GM23338 (cell line): Measurements from ENCODE around the gene RGS7.

Source experiments
- CREB1 ChIP-seq: fragments of 250-450 bp; sonication (Bioruptor Pico); IDR thresholded peaks from 2 replicates; pipeline ENCODE4 v1.5.0; 2020; ENCODE audit warnings: low read depth, mild to moderate bottlenecking, moderate library complexity
- EZH2 ChIP-seq: fragments of 200-600 bp; sonication (generic); IDR thresholded peaks from one replicate; pipeline ENCODE4 v1.8.0; 2017; ENCODE audit warnings: antibody characterized with exemption, mild to moderate bottlenecking, low read depth; ENCODE audit not compliant: unreplicated experiment
- EZH2phosphoT487 ChIP-seq: fragments of 200-600 bp; sonication (generic); IDR thresholded peaks from one replicate; pipeline ENCODE4 v1.8.1; 2018; ENCODE audit warnings: antibody characterized with exemption; ENCODE audit not compliant: unreplicated experiment
- JUNB ChIP-seq: IDR thresholded peaks from one replicate; pipeline ENCODE4 v1.6.1; 2016; ENCODE audit warnings: antibody characterized with exemption; ENCODE audit not compliant: unreplicated experiment
- NANOG ChIP-seq: IDR thresholded peaks from 2 replicates; pipeline ENCODE4 v1.6.1; 2016; ENCODE audit warnings: antibody characterized with exemption, borderline replicate concordance
- POLR2AphosphoS5 ChIP-seq: IDR thresholded peaks from 2 replicates; pipeline ENCODE4 v1.6.1; 2016; ENCODE audit warnings: antibody characterized with exemption, low read depth
- TF ChIP-seq, protein P1 (sequence below), 2 experiments: fragments of 200-600 bp in 1 of 2; sonication (generic) in 1 of 2; conservative IDR thresholded peaks; 2 replicates each; pipeline versions ENCODE4 v1.5.1 to v1.6.1; 2016 to 2017; ENCODE audit warnings: antibody characterized with exemption in 2 of 2, low read depth in 2 of 2, mild to moderate bottlenecking in 2 of 2, moderate library complexity in 1 of 2
- TF ChIP-seq, protein P2 (sequence below): IDR thresholded peaks from one replicate; pipeline ENCODE4 v1.6.1; 2018; ENCODE audit warnings: antibody characterized with exemption; ENCODE audit not compliant: unreplicated experiment
- TF ChIP-seq, protein P3 (sequence below): fragments of 250-450 bp; sonication (Bioruptor Pico); IDR thresholded peaks from 2 replicates; pipeline ENCODE4 v1.5.0; 2020; ENCODE audit warnings: mild to moderate bottlenecking, moderate library complexity
- TF ChIP-seq, protein P4 (sequence below): IDR thresholded peaks from 2 replicates; pipeline ENCODE4 v1.6.1; 2016; ENCODE audit warnings: antibody characterized with exemption

DNA sequence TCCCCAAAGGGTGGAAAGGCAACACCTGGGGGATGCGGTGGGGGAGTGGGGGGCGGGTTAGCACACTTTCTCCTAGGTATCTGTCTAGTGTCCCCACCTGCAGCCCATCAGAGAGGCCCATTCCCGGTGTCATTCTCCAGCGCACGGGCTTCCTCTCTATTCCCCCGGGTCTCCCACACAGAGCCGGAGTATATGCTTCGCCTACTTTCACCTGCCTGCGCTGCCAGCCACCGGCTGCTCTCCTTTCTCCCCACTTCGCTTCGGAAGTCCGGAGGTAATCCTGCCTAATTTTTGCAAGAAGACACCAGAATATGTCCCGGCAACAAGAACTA is 852 bp downstream of the RGS7 start:
- TF ChIP-seq, protein P1, sequence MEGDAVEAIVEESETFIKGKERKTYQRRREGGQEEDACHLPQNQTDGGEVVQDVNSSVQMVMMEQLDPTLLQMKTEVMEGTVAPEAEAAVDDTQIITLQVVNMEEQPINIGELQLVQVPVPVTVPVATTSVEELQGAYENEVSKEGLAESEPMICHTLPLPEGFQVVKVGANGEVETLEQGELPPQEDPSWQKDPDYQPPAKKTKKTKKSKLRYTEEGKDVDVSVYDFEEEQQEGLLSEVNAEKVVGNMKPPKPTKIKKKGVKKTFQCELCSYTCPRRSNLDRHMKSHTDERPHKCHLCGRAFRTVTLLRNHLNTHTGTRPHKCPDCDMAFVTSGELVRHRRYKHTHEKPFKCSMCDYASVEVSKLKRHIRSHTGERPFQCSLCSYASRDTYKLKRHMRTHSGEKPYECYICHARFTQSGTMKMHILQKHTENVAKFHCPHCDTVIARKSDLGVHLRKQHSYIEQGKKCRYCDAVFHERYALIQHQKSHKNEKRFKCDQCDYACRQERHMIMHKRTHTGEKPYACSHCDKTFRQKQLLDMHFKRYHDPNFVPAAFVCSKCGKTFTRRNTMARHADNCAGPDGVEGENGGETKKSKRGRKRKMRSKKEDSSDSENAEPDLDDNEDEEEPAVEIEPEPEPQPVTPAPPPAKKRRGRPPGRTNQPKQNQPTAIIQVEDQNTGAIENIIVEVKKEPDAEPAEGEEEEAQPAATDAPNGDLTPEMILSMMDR (conservative IDR thresholded peaks at IDR 0.05; ENCODE audit: low read depth in 2 of 2) = no peak
- TF ChIP-seq EZH2 (no peak), CREB1 (CRISPR knock-in tag) (no peak), POLR2AphosphoS5 (no peak), NANOG (no peak), EZH2phosphoT487 (no peak), JUNB (no peak)
- TF ChIP-seq, protein P2, sequence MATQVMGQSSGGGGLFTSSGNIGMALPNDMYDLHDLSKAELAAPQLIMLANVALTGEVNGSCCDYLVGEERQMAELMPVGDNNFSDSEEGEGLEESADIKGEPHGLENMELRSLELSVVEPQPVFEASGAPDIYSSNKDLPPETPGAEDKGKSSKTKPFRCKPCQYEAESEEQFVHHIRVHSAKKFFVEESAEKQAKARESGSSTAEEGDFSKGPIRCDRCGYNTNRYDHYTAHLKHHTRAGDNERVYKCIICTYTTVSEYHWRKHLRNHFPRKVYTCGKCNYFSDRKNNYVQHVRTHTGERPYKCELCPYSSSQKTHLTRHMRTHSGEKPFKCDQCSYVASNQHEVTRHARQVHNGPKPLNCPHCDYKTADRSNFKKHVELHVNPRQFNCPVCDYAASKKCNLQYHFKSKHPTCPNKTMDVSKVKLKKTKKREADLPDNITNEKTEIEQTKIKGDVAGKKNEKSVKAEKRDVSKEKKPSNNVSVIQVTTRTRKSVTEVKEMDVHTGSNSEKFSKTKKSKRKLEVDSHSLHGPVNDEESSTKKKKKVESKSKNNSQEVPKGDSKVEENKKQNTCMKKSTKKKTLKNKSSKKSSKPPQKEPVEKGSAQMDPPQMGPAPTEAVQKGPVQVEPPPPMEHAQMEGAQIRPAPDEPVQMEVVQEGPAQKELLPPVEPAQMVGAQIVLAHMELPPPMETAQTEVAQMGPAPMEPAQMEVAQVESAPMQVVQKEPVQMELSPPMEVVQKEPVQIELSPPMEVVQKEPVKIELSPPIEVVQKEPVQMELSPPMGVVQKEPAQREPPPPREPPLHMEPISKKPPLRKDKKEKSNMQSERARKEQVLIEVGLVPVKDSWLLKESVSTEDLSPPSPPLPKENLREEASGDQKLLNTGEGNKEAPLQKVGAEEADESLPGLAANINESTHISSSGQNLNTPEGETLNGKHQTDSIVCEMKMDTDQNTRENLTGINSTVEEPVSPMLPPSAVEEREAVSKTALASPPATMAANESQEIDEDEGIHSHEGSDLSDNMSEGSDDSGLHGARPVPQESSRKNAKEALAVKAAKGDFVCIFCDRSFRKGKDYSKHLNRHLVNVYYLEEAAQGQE = no peak
- TF ChIP-seq, protein P3, sequence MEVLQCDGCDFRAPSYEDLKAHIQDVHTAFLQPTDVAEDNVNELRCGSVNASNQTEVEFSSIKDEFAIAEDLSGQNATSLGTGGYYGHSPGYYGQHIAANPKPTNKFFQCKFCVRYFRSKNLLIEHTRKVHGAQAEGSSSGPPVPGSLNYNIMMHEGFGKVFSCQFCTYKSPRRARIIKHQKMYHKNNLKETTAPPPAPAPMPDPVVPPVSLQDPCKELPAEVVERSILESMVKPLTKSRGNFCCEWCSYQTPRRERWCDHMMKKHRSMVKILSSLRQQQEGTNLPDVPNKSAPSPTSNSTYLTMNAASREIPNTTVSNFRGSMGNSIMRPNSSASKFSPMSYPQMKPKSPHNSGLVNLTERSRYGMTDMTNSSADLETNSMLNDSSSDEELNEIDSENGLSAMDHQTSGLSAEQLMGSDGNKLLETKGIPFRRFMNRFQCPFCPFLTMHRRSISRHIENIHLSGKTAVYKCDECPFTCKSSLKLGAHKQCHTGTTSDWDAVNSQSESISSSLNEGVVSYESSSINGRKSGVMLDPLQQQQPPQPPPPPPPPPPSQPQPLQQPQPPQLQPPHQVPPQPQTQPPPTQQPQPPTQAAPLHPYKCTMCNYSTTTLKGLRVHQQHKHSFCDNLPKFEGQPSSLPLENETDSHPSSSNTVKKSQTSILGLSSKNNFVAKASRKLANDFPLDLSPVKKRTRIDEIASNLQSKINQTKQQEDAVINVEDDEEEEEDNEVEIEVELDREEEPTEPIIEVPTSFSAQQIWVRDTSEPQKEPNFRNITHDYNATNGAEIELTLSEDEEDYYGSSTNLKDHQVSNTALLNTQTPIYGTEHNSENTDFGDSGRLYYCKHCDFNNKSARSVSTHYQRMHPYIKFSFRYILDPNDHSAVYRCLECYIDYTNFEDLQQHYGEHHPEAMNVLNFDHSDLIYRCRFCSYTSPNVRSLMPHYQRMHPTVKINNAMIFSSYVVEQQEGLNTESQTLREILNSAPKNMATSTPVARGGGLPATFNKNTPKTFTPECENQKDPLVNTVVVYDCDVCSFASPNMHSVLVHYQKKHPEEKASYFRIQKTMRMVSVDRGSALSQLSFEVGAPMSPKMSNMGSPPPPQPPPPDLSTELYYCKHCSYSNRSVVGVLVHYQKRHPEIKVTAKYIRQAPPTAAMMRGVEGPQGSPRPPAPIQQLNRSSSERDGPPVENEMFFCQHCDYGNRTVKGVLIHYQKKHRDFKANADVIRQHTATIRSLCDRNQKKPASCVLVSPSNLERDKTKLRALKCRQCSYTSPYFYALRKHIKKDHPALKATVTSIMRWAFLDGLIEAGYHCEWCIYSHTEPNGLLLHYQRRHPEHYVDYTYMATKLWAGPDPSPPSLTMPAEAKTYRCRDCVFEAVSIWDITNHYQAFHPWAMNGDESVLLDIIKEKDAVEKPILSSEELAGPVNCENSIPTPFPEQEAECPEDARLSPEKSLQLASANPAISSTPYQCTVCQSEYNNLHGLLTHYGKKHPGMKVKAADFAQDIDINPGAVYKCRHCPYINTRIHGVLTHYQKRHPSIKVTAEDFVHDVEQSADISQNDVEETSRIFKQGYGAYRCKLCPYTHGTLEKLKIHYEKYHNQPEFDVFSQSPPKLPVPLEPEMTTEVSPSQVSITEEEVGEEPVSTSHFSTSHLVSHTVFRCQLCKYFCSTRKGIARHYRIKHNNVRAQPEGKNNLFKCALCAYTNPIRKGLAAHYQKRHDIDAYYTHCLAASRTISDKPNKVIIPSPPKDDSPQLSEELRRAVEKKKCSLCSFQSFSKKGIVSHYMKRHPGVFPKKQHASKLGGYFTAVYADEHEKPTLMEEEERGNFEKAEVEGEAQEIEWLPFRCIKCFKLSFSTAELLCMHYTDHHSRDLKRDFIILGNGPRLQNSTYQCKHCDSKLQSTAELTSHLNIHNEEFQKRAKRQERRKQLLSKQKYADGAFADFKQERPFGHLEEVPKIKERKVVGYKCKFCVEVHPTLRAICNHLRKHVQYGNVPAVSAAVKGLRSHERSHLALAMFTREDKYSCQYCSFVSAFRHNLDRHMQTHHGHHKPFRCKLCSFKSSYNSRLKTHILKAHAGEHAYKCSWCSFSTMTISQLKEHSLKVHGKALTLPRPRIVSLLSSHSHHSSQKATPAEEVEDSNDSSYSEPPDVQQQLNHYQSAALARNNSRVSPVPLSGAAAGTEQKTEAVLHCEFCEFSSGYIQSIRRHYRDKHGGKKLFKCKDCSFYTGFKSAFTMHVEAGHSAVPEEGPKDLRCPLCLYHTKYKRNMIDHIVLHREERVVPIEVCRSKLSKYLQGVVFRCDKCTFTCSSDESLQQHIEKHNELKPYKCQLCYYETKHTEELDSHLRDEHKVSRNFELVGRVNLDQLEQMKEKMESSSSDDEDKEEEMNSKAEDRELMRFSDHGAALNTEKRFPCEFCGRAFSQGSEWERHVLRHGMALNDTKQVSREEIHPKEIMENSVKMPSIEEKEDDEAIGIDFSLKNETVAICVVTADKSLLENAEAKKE (CRISPR knock-in tag) = no peak
- TF ChIP-seq, protein P4, sequence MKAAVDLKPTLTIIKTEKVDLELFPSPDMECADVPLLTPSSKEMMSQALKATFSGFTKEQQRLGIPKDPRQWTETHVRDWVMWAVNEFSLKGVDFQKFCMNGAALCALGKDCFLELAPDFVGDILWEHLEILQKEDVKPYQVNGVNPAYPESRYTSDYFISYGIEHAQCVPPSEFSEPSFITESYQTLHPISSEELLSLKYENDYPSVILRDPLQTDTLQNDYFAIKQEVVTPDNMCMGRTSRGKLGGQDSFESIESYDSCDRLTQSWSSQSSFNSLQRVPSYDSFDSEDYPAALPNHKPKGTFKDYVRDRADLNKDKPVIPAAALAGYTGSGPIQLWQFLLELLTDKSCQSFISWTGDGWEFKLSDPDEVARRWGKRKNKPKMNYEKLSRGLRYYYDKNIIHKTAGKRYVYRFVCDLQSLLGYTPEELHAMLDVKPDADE = no peak
